ENCODE results near the gene JPT1.

DNA sequence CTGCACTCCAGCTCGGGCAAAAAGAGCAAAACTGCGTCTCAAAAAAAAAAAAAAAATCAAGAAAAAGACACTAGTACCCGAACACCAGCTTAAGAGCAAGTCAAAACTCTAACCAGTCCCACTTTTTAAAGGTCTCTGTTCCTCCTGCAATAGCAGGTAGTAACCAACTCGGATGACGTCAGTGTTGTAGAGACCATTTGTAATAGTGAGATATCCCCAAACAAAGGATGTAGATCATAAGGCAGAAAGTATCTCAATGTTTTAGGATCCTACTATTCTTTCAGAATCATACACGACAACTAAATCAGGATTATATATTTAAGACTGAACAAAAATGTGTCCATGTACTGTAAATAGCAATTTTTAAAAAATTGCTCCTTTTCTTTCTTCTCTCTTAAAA, 2.4 kb downstream of the JPT1 start:
- no peak for TF ChIP-seq GATA2 (IDR thresholded peaks at IDR 0.05; ENCODE audit: low read depth, low read length)
- TF ChIP-seq GATA3 (IDR thresholded peaks at IDR 0.05; ENCODE audit: low read depth, low read length): no peak

Data from SH-SY5Y (cell line).